ENCODE results near the gene FYB2.
"Not testable (repeated sequence)": the region's sequence is repeated elsewhere in the genome, so short reads cannot be mapped to it uniquely, and the experiment has no call there.

The FYB2 gene

DNA sequence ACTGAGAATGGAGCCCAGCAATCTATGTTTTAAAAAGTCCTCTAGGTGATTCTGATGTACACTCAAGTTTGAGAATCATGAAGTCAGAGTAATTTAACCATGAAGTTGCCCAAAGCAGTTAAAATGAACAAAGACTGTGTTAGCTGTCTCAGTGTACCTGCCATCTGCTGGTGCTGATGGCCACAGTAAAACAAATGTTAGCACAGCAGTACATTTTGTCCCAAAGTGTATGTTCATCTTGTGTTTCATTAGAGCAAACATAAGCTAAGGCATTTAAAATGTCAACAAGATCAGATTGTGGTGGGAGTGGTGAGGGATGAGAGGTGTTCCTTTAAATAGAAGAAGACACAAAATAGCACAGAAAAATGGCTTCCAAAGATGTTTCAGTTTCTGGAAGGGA, 31.1 kb downstream of the FYB2 start:
- no peak for DNase-seq

DNA sequence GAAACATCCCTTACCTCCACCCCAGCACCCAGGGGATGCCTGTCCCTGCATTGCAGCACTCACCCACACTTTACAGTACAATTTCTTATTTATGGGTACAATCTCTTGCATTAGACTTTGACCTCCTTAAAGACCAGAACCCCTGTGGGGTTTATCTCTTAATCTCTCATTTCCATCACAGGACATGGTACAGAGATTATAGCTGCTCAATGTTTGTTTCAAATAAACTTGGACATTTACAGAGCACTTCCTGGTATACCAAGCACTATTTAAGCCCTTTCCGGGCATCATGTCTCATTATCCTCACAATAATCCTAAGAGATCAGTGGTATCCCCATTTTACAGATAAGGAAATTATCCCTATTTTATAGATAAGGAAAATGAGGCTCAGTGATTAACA, 31.9 kb downstream of the FYB2 start:
- no peak for DNase-seq

- DNase-seq, result no peak
Measured at GRCh38 chr1:56782773-56783172, 36.4 kb downstream of the FYB2 start.

GRCh38 chr1:56780826-56781225, 38.4 kb downstream of the FYB2 start:
- DNase-seq, result no peak

GRCh38 chr1:56780128-56780750, 39.0 kb downstream of the FYB2 start:
- no peak for DNase-seq

- no peak for DNase-seq
Measured at GRCh38 chr1:56777972-56778371, 41.2 kb downstream of the FYB2 start.

DNA sequence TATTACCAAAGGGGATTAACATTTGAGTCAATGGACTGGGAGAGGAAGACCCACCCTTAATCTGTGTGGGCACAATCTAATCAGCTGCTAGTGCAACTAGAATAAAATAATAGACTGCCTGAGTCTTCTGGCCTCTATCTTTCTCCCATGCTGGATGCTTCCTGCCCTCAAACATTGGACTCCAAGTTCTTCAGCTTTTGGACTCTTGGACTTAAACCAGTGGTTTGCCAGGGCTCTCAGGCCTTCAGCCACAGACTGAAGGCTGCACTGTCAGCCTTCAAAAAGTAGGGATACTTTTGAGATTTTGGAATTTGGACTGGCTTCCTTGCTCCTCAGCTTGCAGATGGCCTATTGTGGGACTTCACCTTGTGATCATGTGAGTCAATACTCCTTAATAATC, 44.5 kb downstream of the FYB2 start:
- not testable (repeated sequence) for DNase-seq

DNA sequence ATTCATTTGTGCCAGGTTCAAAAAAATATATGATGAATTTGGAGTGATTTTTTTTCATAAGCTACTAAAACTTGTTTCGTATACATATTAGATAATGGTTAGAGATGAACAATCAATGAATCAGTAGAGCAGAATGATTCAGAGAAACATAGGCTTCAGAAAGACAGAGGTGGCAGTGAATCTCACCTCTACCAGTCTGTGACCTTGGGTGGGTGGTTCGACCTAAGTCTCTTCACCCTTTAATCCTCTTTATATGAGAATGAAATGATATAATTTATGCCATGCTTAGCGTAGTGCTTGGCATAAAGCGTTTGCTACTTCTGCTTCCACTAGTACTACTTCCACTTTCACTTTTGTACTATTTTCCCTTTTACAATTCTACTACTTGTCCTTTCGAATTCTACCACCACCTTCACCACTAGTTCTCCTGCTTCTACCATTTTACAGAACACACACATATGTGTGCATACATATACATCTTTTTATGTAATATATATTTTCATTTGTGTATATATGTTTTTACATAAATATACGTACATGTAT, 45.1 kb downstream of the FYB2 start:
- DNase-seq, result no peak

DNA sequence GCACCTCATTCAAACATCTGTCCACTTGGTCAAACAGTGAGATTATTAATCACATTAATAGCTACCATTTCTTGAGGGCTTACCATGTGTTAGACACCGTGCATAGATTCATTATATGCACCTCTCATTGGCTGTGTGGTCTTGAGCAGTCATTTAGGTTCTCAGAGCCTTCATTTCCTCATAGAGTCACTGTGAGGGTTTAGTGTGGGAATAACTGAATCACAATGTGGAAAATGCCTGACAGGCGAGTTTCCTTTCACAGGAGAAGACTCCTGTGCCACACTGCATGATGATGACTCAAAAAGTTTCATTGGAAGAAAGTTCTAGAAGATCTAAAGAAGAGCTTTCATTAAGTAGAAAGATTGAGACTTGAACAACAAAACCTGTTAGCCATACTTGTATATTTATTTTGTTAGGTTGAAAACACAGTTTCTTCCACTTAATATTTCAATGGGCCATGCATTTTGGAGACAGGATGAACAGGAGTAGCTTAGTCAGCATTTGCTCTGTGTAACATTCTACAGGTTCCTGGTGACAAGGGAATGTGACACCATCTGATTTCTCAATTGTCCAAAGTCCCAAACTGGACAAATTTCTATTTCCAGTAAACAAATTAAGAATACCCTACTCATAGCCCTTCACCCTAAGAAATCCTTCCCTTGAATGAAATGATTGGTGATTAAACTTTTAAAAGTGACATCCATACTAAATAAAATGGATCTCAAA, 45.7 kb downstream of the FYB2 start:
- no peak for DNase-seq

DNA sequence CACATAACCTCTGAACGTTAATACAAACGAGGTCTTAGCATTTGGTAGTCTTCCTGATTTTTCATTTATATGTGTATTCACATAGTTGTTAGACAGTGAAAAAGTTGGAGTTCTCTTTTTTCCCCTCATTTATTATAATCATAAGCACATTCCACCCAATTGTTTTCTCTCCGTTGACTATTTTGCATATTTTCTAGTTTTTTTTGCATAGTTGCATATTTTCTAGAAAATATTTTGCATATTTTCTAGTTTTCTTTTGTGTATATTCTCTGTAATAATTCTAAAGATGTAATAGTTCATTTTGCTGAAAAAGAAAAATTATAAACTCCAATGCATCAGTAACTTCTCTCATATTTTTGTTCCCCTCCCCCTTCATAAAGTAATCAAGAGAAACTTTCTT, 47.5 kb downstream of the FYB2 start:
- no peak for DNase-seq

DNA sequence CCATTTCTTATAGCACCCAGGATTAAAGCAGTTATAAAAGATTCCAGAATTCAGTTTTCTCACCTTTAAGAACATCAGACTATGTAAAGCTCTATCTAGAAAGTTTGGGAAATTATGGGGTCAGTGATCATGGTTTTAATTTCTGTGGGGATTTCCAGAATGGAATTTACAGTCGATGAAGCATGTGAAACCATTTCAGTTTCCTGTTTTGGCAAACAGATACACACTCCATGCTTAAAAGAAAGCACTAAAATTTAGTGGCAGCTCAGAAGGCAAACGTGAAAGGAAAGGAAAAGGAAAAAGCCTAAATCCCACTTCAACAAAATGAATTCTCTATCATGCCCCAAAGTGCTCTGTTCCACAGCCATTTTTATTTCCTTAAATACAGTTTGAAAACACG, 60.4 kb downstream of the FYB2 start:
- no peak for DNase-seq

DNA sequence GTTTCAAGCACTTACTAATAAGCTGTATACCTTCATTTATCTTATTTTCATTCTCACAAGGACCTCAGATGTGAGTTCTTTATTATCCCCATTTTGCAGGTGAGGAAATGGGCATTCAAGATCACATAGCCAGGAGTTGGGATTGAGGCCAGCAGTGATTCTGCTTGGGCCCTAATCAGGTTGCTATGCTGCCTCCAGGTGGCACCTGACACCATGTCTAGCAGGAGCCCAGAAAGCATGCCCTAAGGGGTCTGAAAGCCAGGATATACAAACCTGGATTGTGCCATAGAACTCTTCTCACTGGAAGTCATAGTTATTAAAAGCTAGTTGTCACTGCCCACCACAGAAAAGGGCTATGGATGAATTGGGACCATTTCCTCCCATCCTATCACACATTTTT, 61.1 kb downstream of the FYB2 start:
- DNase-seq, result no peak

- no peak for DNase-seq
Measured at GRCh38 chr1:56755911-56756310, 63.3 kb downstream of the FYB2 start.

DNA sequence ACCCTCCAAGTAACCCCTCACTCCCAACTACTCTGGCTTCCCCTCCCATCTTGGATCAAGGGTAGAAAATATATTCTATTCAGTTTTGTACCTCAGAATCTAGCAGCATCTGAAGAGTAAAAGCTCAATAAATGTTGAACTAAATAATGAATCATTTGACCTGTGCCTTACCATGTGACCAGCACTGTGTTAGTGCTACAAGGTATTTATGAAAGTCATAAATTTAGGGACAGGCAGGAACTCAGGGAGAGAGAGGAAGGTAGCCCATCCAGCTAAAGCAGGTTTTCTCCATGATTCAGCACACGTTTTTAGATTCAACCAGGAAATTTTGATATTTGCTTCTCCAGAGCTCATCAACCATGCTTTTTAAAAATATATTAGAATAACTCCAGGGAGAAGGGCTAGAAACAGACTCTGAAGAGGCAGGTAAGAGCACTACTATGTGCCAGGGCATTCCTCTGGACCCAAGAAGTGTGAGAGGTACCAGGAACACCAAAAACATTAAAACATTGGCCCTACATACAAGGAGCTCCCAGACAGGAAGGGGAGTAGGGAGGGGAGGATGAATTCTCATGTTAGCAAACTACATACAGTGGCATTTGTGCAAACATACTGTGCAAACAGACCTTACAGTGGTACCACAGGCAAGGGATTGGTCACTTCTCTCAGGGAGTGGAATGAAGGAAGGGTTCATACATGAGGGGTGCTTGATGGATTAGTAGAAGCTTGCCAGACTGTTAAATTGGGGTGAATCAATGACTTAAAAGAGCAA, 64.3 kb downstream of the FYB2 start:
- no peak for DNase-seq

GRCh38 chr1:56745231-56745630, 74.0 kb downstream of the FYB2 start:
- no peak for DNase-seq

- no peak for DNase-seq
Measured at GRCh38 chr1:56728964-56729363, 90.2 kb downstream of the FYB2 start.

- DNase-seq, result no peak
Measured at GRCh38 chr1:56726706-56727105, 92.5 kb downstream of the FYB2 start.

GRCh38 chr1:56719171-56719570, 100.0 kb downstream of the FYB2 start:
- DNase-seq, result no peak

DNA sequence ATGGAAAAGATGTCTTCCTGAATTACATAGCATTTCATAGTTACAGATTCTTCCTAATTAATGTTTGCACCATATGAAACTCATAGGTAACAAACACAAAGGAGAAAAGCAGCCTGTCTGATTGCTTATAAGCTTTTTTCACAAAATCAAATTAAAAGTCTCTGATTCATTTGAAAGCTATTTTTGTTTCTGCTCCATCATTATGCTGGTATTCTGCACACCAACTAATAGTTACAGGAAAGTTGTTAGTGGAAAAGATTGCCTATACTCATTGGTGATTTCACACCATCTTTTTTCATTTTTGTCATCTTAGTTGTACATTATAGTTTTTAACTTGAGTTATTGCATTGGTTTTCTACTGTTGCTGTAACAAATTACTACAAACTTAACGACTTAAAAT, 104.0 kb downstream of the FYB2 start:
- DNase-seq, result no peak

- DNase-seq, result no peak
Measured at GRCh38 chr1:56713112-56713511, 106.1 kb downstream of the FYB2 start.

- DNase-seq, result no peak
Measured at GRCh38 chr1:56712150-56712549, 107.1 kb downstream of the FYB2 start.

- no peak for DNase-seq
Measured at GRCh38 chr1:56710646-56711045, 108.6 kb downstream of the FYB2 start.

GRCh38 chr1:56709995-56710394, 109.2 kb downstream of the FYB2 start:
- DNase-seq, result no peak
